Left ventricle myocardium inferior (tissue), 1 donor: ENCODE measurements around the gene NKIRAS1. TPM values are rescaled to one million over a fixed set of nuclear protein-coding genes. Genes with fewer than 3 reads are reported as not detected.

Experiments
- DNase-seq: peaks from one replicate; pipeline ENCODE4 v3.0.0-alpha.2; 2020
- H3K27ac ChIP-seq: fragments of 200-600 bp; replicated peaks from 2 replicates; pipeline ENCODE4 v1.8.0; 2021
- H3K27me3 ChIP-seq: fragments of 200-600 bp; 2 replicates; pipeline ENCODE4 v1.8.0; 2021; ENCODE audit warnings: low read depth
- H3K36me3 ChIP-seq: fragments of 200-600 bp; 2 replicates; pipeline ENCODE4 v1.8.0; 2021
- H3K4me1 ChIP-seq: fragments of 200-600 bp; 2 replicates; pipeline ENCODE4 v1.8.0; 2021
- H3K4me3 ChIP-seq: fragments of 200-600 bp; 2 replicates; pipeline ENCODE4 v1.8.0; 2021; ENCODE audit warnings: mild to moderate bottlenecking, moderate library complexity
- H3K9me3 ChIP-seq: fragments of 200-600 bp; replicated peaks from 2 replicates; pipeline ENCODE4 v1.8.0; 2021
- intact Hi-C: fragments of 100-400 bp; cut with micrococcal nuclease; formaldehyde crosslinking; loops from one replicate; pipeline ENCODE4 v1.11.0; 2022
- total RNA-seq: library from RNA; stranded (reverse); fragmentation: NEBNext Ultra II Directional; extraction: Animal tissue kit (Norgen Biotek cat#: 25700); gene quantifications from one replicate; pipeline ENCODE4 v1.2.1, GENCODE V29; 2021
- TF ChIP-seq, protein P1 (sequence below): fragments of 200-600 bp; IDR thresholded peaks from 2 replicates; pipeline ENCODE4 v1.8.0; 2021; ENCODE audit warnings: antibody characterized with exemption, mild to moderate bottlenecking, borderline replicate concordance
- donor health status: DM: no; HTN: yes; CAD: no; lungs with severe emphysema.

The NKIRAS1 gene
- total RNA-seq, 1 donor from 2014 or later = 20.8 TPM

DNA sequence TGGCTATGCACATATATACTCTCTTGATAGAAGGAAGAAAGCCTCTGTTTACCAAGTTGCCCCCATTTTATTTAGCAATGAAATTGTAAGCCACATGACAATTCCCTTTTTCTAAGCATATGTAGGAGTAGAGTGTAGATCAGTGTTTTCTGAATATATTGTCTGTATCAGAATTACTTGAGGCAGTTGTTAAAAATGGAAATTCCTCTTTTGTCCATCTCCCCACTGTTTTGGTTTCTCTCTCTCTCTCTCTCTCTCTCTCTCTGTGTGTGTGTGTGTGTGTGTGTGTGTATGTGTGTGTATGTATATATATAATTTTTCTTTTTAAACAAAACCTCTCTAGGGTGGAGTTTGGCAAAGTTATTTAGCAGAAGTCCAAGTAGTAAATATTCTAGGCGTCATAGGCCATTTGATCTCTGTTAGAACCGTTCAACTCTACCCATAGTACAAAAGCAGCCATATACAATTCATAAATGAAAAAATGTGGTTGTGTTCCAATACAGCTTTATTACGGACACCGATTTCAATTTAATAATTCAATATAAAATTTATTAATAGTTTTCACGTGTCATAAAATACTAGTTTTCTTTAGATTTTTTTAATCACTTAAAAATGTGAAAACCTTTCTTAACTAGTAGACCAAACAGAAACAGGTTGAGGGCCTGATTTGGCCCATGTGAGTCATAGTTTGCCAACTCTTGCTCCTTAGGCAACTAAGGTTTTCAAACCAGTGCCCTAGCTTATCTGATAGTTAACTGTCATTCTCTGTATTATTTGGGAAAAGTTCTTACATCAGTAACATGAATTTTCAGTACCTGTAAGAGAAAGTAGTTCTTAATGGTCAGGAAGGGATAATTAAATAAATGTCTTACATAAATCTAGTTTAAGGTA, 71.2 kb downstream of the NKIRAS1 start:
- intact Hi-C loops = no loop called here
- DNase-seq = no peak
- TF ChIP-seq, protein P1, sequence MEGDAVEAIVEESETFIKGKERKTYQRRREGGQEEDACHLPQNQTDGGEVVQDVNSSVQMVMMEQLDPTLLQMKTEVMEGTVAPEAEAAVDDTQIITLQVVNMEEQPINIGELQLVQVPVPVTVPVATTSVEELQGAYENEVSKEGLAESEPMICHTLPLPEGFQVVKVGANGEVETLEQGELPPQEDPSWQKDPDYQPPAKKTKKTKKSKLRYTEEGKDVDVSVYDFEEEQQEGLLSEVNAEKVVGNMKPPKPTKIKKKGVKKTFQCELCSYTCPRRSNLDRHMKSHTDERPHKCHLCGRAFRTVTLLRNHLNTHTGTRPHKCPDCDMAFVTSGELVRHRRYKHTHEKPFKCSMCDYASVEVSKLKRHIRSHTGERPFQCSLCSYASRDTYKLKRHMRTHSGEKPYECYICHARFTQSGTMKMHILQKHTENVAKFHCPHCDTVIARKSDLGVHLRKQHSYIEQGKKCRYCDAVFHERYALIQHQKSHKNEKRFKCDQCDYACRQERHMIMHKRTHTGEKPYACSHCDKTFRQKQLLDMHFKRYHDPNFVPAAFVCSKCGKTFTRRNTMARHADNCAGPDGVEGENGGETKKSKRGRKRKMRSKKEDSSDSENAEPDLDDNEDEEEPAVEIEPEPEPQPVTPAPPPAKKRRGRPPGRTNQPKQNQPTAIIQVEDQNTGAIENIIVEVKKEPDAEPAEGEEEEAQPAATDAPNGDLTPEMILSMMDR = no peak
- Histone ChIP-seq H3K4me1 (peaks cover 28% of the 10 kb centered on the region), H3K4me3 (no peak overlapping the region), H3K27ac (no peak overlapping the region), H3K27me3 (no peaks in the 10 kb centered on the region), H3K9me3 (peaks cover 4% of the 10 kb centered on the region), H3K36me3 (no peaks in the 10 kb centered on the region)

DNA sequence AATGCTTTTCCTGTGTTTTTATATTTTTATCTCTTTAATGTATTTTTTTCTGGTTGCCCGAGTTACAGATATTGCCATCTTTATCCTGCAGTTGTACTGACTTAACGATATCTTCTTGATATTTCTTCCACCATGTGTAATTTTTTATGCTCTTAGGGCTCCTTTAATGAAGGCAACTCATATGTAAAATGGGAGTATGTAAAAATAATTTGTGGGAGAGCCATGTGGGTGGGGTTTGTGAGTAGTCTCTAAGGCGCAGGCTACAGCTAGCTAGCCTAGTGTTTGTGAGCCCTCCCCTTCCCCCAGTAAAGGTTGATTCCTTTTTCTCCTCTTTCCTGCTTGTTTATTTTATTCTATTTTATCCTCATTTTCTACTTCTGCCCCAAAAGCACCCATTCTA, 72.9 kb downstream of the NKIRAS1 start:
- intact Hi-C loops = no loop called here
- Histone ChIP-seq H3K4me3 (no peak overlapping the region), H3K27me3 (no peaks in the 10 kb centered on the region), H3K9me3 (no peaks in the 10 kb centered on the region), H3K27ac (no peak overlapping the region), H3K4me1 (peaks cover 40% of the 10 kb centered on the region), H3K36me3 (no peaks in the 10 kb centered on the region)
- TF ChIP-seq, protein P1 = no peak
- no peak for DNase-seq

Other genes with a start within 250 kb of the NKIRAS1 start
- gene UBE2E1, start 111.0 kb downstream of the NKIRAS1 start, total RNA-seq = 65.0 TPM
- gene RPL15, start 142 bp upstream of the NKIRAS1 start, total RNA-seq = 915 TPM
- gene NR1D2, start 28.3 kb upstream of the NKIRAS1 start, total RNA-seq = 43.5 TPM